Rectal smooth muscle tissue (tissue), 1 donor: ENCODE measurements around the gene ARPC1A.
"Not testable (repeated sequence)": the region's sequence is repeated elsewhere in the genome, so short reads cannot be mapped to it uniquely, and the experiment has no call there.

Source experiments
- H3K27ac ChIP-seq: one replicate; pipeline ENCODE4 v1.7.0; 2013; ENCODE audit warnings: low read depth, low read length, inconsistent platforms
- H3K27me3 ChIP-seq: one replicate; pipeline ENCODE4 v1.7.0; 2013; ENCODE audit warnings: low read length; ENCODE audit not compliant: control insufficient read depth, insufficient read depth
- H3K36me3 ChIP-seq: one replicate; pipeline ENCODE4 v1.7.0; 2013; ENCODE audit warnings: low read length; ENCODE audit not compliant: control insufficient read depth, insufficient read depth
- H3K4me1 ChIP-seq: one replicate; pipeline ENCODE4 v1.7.0; 2013; ENCODE audit warnings: low read length; ENCODE audit not compliant: control insufficient read depth, insufficient read depth
- H3K4me3 ChIP-seq: one replicate; pipeline ENCODE4 v1.7.0; 2013; ENCODE audit warnings: low read length
- H3K9ac ChIP-seq: one replicate; pipeline ENCODE4 v1.7.0; 2013; ENCODE audit warnings: low read length

The ARPC1A gene

GRCh38 chr7:99415513-99416127 lies 89.9 kb downstream of the ARPC1A start:
- peaks cover 43% of the 10 kb centered on the region for H3K36me3 ChIP-seq
- H3K27me3 ChIP-seq, H3K4me1 ChIP-seq, H3K9ac ChIP-seq, H3K27ac ChIP-seq, H3K4me3 ChIP-seq: not testable (repeated sequence)
